Astrocyte (in vitro differentiated cells and primary cell): Measurements from ENCODE around the gene WASF1. TPM values are rescaled to one million over a fixed set of nuclear protein-coding genes. Genes with fewer than 3 reads are reported as not detected.

ENCODE experiments used
- DNase-seq: peaks from one replicate; pipeline ENCODE4 v3.0.0-alpha.2; 2010; ENCODE audit warnings: low read depth
- FAIRE-seq: peaks from 2 replicates; lab custom pipeline; 2011; peaks lifted over from hg19 to GRCh38; lab: Jason Lieb, UNC
- H2AFZ ChIP-seq: 2 replicates; pipeline ENCODE4 v1.6.0; 2012; ENCODE audit warnings: low read depth, low read length, inconsistent platforms
- H3K27ac ChIP-seq: 2 replicates; pipeline ENCODE4 v1.5.1; 2011; ENCODE audit warnings: low read depth, low read length, inconsistent platforms
- H3K27me3 ChIP-seq: 2 replicates; pipeline ENCODE4 v1.6.0; 2011; ENCODE audit warnings: low read length, inconsistent platforms; ENCODE audit not compliant: insufficient read depth
- H3K36me3 ChIP-seq: 2 replicates; pipeline ENCODE4 v1.5.1; 2011; ENCODE audit warnings: low read length, inconsistent platforms; ENCODE audit not compliant: insufficient read depth
- H3K4me1 ChIP-seq: 2 replicates; pipeline ENCODE4 v1.5.1; 2011; ENCODE audit warnings: low read length, inconsistent platforms; ENCODE audit not compliant: insufficient read depth
- H3K4me2 ChIP-seq: 2 replicates; pipeline ENCODE4 v1.6.0; 2012; ENCODE audit warnings: low read length, inconsistent platforms
- H3K4me3 ChIP-seq: 2 replicates; pipeline ENCODE4 v1.5.1; 2011; ENCODE audit warnings: low read depth, mild to moderate bottlenecking, low read length, inconsistent platforms; ENCODE audit not compliant: insufficient read depth
- H3K79me2 ChIP-seq: 2 replicates; pipeline ENCODE4 v1.6.0; 2012; ENCODE audit warnings: mild to moderate bottlenecking, low read length, inconsistent platforms; ENCODE audit not compliant: insufficient read depth
- H3K9ac ChIP-seq: 2 replicates; pipeline ENCODE4 v1.6.0; 2012; ENCODE audit warnings: mild to moderate bottlenecking, low read length, inconsistent platforms
- H3K9me3 ChIP-seq: 2 replicates; pipeline ENCODE4 v1.5.1; 2012; ENCODE audit warnings: low read depth, mild to moderate bottlenecking, low read length, inconsistent platforms; ENCODE audit not compliant: insufficient read depth
- H4K20me1 ChIP-seq: 2 replicates; pipeline ENCODE4 v1.6.0; 2012; ENCODE audit warnings: low read length, inconsistent platforms; ENCODE audit not compliant: insufficient read depth
- H3K27ac Mint-ChIP-seq: one replicate; pipeline ENCODE4 v1.8.0; 2021; ENCODE audit warnings: mild to moderate bottlenecking, mixed read lengths; ENCODE audit not compliant: unreplicated experiment
- H3K27me3 Mint-ChIP-seq: one replicate; pipeline ENCODE4 v1.8.0; 2021; ENCODE audit warnings: low read depth, mixed read lengths; ENCODE audit not compliant: unreplicated experiment
- H3K36me3 Mint-ChIP-seq: one replicate; pipeline ENCODE4 v1.8.0; 2021; ENCODE audit warnings: low read depth, mixed read lengths; ENCODE audit not compliant: unreplicated experiment
- H3K4me1 Mint-ChIP-seq: one replicate; pipeline ENCODE4 v1.8.0; 2021; ENCODE audit warnings: low read depth, mixed read lengths; ENCODE audit not compliant: unreplicated experiment
- H3K4me3 Mint-ChIP-seq: one replicate; pipeline ENCODE4 v1.8.0; 2021; ENCODE audit warnings: mild to moderate bottlenecking, moderate library complexity, mixed read lengths; ENCODE audit not compliant: unreplicated experiment
- H3K9me3 Mint-ChIP-seq: one replicate; pipeline ENCODE4 v1.8.0; 2021; ENCODE audit warnings: mild to moderate bottlenecking, mixed read lengths; ENCODE audit not compliant: unreplicated experiment
- CTCF ChIP-seq: IDR thresholded peaks from 2 replicates; pipeline ENCODE4 v1.5.1; 2011; ENCODE audit warnings: low read depth, mild to moderate bottlenecking, inconsistent platforms, low read length, moderate library complexity; ENCODE audit not compliant: insufficient read depth
- EZH2 ChIP-seq: IDR thresholded peaks from 2 replicates; pipeline ENCODE4 v1.6.1; 2012; ENCODE audit warnings: mild to moderate bottlenecking, low read length, inconsistent platforms; ENCODE audit not compliant: insufficient read depth
- total RNA-seq: library from RNA; stranded (reverse); gene quantifications from 2 replicates; pipeline ENCODE4 v1.2.1, GENCODE V29; 2021

WASF1 gene
- total RNA-seq, 1 donor from 2014 or later = 29.3 TPM

- TF ChIP-seq CTCF = no peak
- no peak for TF ChIP-seq EZH2
- Mint-ChIP-seq H3K9me3 (no peaks in the 10 kb centered on the region), H3K36me3 (no peaks in the 10 kb centered on the region), H3K4me1 (no peaks in the 10 kb centered on the region), H3K27ac (no peak overlapping the region), H3K27me3 (no peaks in the 10 kb centered on the region), H3K4me3 (no peak overlapping the region)
- Histone ChIP-seq H3K9ac (no peak overlapping the region), H3K4me3 (no peak overlapping the region), H3K79me2 (peaks cover 15% of the 10 kb centered on the region), H4K20me1 (peaks cover 4% of the 10 kb centered on the region), H3K4me2 (no peak overlapping the region), H3K4me1 (no peaks in the 10 kb centered on the region), H3K36me3 (no peaks in the 10 kb centered on the region), H3K9me3 (no peaks in the 10 kb centered on the region), H2AFZ (no peak overlapping the region), H3K27me3 (no peaks in the 10 kb centered on the region), H3K27ac (no peak overlapping the region)
- FAIRE-seq (no peak), DNase-seq (no peak)
Observed at GRCh38 chr6:110198561-110198960, 19.1 kb upstream of the WASF1 start.

GRCh38 chr6:110196874-110197273 lies 17.4 kb upstream of the WASF1 start:
- Histone ChIP-seq H3K79me2 (peaks cover 23% of the 10 kb centered on the region), H3K27ac (no peak overlapping the region), H3K9me3 (no peaks in the 10 kb centered on the region), H3K4me3 (no peak overlapping the region), H4K20me1 (peaks cover 11% of the 10 kb centered on the region), H3K36me3 (no peaks in the 10 kb centered on the region), H3K27me3 (no peaks in the 10 kb centered on the region), H3K4me2 (no peak overlapping the region), H3K9ac (no peak overlapping the region), H3K4me1 (no peaks in the 10 kb centered on the region), H2AFZ (no peak overlapping the region)
- no peaks in the 10 kb centered on the region for H3K9me3 Mint-ChIP-seq
- no peak for DNase-seq
- H3K27me3 Mint-ChIP-seq = no peaks in the 10 kb centered on the region
- no peak for TF ChIP-seq CTCF
- TF ChIP-seq EZH2 = no peak
- no peak overlapping the region for H3K4me3 Mint-ChIP-seq
- no peak for FAIRE-seq
- H3K36me3 Mint-ChIP-seq = no peaks in the 10 kb centered on the region
- no peaks in the 10 kb centered on the region for H3K4me1 Mint-ChIP-seq
- no peak overlapping the region for H3K27ac Mint-ChIP-seq

- no peaks in the 10 kb centered on the region for H3K4me1 Mint-ChIP-seq
- H3K4me2 ChIP-seq = no peak overlapping the region
- no peaks in the 10 kb centered on the region for H3K36me3 Mint-ChIP-seq
- no peak overlapping the region for H2AFZ ChIP-seq
- H3K9ac ChIP-seq = no peak overlapping the region
- H3K27ac ChIP-seq = no peak overlapping the region
- H3K4me1 ChIP-seq = no peaks in the 10 kb centered on the region
- H4K20me1 ChIP-seq = peaks cover 22% of the 10 kb centered on the region
- no peak for FAIRE-seq
- DNase-seq = no peak
- no peaks in the 10 kb centered on the region for H3K9me3 ChIP-seq
- no peak overlapping the region for H3K27ac Mint-ChIP-seq
- H3K27me3 Mint-ChIP-seq = no peaks in the 10 kb centered on the region
- TF ChIP-seq EZH2 (no peak), CTCF (no peak)
- H3K79me2 ChIP-seq = peaks cover 35% of the 10 kb centered on the region
- H3K9me3 Mint-ChIP-seq = no peaks in the 10 kb centered on the region
- no peak overlapping the region for H3K4me3 ChIP-seq
- H3K4me3 Mint-ChIP-seq = no peak overlapping the region
- H3K27me3 ChIP-seq = no peaks in the 10 kb centered on the region
- H3K36me3 ChIP-seq = no peaks in the 10 kb centered on the region
Observed at GRCh38 chr6:110195639-110196038, 16.2 kb upstream of the WASF1 start.
